HepG2 (cell line): Measurements from ENCODE around the gene SEMA4C. TPM values are rescaled to one million over a fixed set of nuclear protein-coding genes. Genes with fewer than 3 reads are reported as not detected.

Experiments
- AKAP8 ChIP-seq: sonication (generic); formaldehyde crosslinking; IDR thresholded peaks from 2 replicates; pipeline ENCODE4 v1.5.1; 2020; ENCODE audit warnings: mild to moderate bottlenecking, missing genetic modification reagents
- CBX1 ChIP-seq: IDR thresholded peaks from one replicate; pipeline ENCODE4 v1.6.1; 2016; ENCODE audit warnings: antibody characterized with exemption, low read depth
- GZF1 ChIP-seq: sonication (generic); formaldehyde crosslinking; IDR thresholded peaks from 2 replicates; pipeline ENCODE4 v1.5.1; 2020; ENCODE audit warnings: mild to moderate bottlenecking, missing genetic modification reagents
- NCOR1 ChIP-seq: fragments of 200-600 bp; sonication (generic); IDR thresholded peaks from 2 replicates; pipeline ENCODE4 v1.7.0; 2017; ENCODE audit warnings: antibody characterized with exemption, low read length, borderline replicate concordance
- NR2C2 ChIP-seq: sonication (generic); formaldehyde crosslinking; IDR thresholded peaks from 2 replicates; pipeline ENCODE4 v1.4.0; 2020; ENCODE audit warnings: missing genetic modification reagents, mild to moderate bottlenecking, moderate library complexity, borderline replicate concordance
- RBAK ChIP-seq: sonication (generic); formaldehyde crosslinking; IDR thresholded peaks from 2 replicates; pipeline ENCODE4 v1.5.1; 2020; ENCODE audit warnings: mild to moderate bottlenecking, missing genetic modification reagents
- RXRB ChIP-seq: IDR thresholded peaks from 2 replicates; pipeline ENCODE4 v1.6.1; 2016; ENCODE audit warnings: borderline replicate concordance, missing genetic modification reagents, missing compliant biosample characterization
- SIX4 ChIP-seq: sonication (generic); formaldehyde crosslinking; IDR thresholded peaks from 2 replicates; pipeline ENCODE4 v1.4.0; 2020; ENCODE audit warnings: missing genetic modification reagents
- SOX13 ChIP-seq, 3 experiments: fragments of 450-650 bp in 1 of 3; sonication (generic) in 1 of 3; formaldehyde crosslinking in 1 of 3; IDR thresholded peaks in 2 of 3; conservative IDR thresholded peaks in 1 of 3; 2 replicates each; pipeline versions ENCODE4 v1.5.0 to v1.6.1; 2016 to 2020; ENCODE audit warnings: antibody characterized with exemption in 1 of 3, mild to moderate bottlenecking in 1 of 3, missing compliant biosample characterization in 1 of 3, missing genetic modification reagents in 1 of 3, moderate library complexity in 1 of 3
- TBL1XR1 ChIP-seq: fragments of 150-350 bp; IDR thresholded peaks from 2 replicates; pipeline ENCODE4 v1.6.1; 2014; ENCODE audit warnings: borderline replicate concordance, low read length; ENCODE audit not compliant: partially characterized antibody
- ZBTB20 ChIP-seq: sonication (generic); formaldehyde crosslinking; IDR thresholded peaks from 2 replicates; pipeline ENCODE4 v1.8.1; 2023; ENCODE audit warnings: missing genetic modification reagents, low read depth, mild to moderate bottlenecking, borderline replicate concordance
- ZEB1 ChIP-seq: IDR thresholded peaks from 2 replicates; pipeline ENCODE4 v1.6.1; 2012; ENCODE audit warnings: mild to moderate bottlenecking, low read depth, inconsistent platforms; ENCODE audit not compliant: insufficient replicate concordance
- ZNF329 ChIP-seq: sonication (generic); formaldehyde crosslinking; IDR thresholded peaks from 2 replicates; pipeline ENCODE4 v1.9.0; 2021; ENCODE audit warnings: low read depth, mild to moderate bottlenecking, missing genetic modification reagents
- ZNF333 ChIP-seq: sonication (generic); formaldehyde crosslinking; IDR thresholded peaks from 2 replicates; pipeline ENCODE4 v1.4.0; 2020; ENCODE audit warnings: mild to moderate bottlenecking, missing genetic modification reagents, borderline replicate concordance
- ZNF644 ChIP-seq: IDR thresholded peaks from 2 replicates; pipeline ENCODE4 v1.6.1; 2016; ENCODE audit warnings: low read depth
- ZNF773 ChIP-seq: sonication (generic); formaldehyde crosslinking; IDR thresholded peaks from 2 replicates; pipeline ENCODE4 v1.4.0; 2020; ENCODE audit warnings: missing genetic modification reagents, borderline replicate concordance
- ZNF816 ChIP-seq: sonication (generic); formaldehyde crosslinking; IDR thresholded peaks from 2 replicates; pipeline ENCODE4 v1.8.0; 2022; ENCODE audit warnings: missing genetic modification reagents, mild to moderate bottlenecking, borderline replicate concordance
- ZSCAN22 ChIP-seq: sonication (generic); formaldehyde crosslinking; IDR thresholded peaks from 2 replicates; pipeline ENCODE4 v1.4.0; 2020; ENCODE audit warnings: mild to moderate bottlenecking, missing genetic modification reagents
- polyA plus RNA-seq, 8 experiments: library from polyadenylated mRNA; depleted of rRNA in 3 of 8; stranded (reverse) in 7 of 8; unstranded in 1 of 8; fragments of >200 nt; fragmentation: Illumina TruSeq in 4 of 8; extraction: Trizol in 4 of 8; gene quantifications; 2 replicates each; pipeline versions ENCODE4 v1.2.1 to v1.2.3, GENCODE V29; 2011 to 2016; ENCODE audit warnings: low read depth in 4 of 8, missing spikeins in 1 of 8, mixed read lengths in 1 of 8; ENCODE audit not compliant: insufficient read depth in 1 of 8
- total RNA-seq, 5 experiments: library from RNA; depleted of rRNA; stranded (reverse); fragments of >200 nt; fragmentation: Illumina TruSeq; extraction: Trizol; gene quantifications; 2 replicates each; pipeline ENCODE4 v1.2.3, GENCODE V29; 2016; ENCODE audit warnings: low read depth in 1 of 5
- TF ChIP-seq, protein P1 (sequence below): sonication (generic); formaldehyde crosslinking; IDR thresholded peaks from 2 replicates; pipeline ENCODE4 v1.5.1; 2020; ENCODE audit warnings: missing genetic modification reagents, mild to moderate bottlenecking, borderline replicate concordance
- TF ChIP-seq, protein P2 (sequence below): sonication (generic); formaldehyde crosslinking; IDR thresholded peaks from 2 replicates; pipeline ENCODE4 v1.8.0; 2022; ENCODE audit warnings: mild to moderate bottlenecking, missing genetic modification reagents
- TF ChIP-seq, protein P3 (sequence below): IDR thresholded peaks from 2 replicates; pipeline ENCODE4 v1.6.1; 2016; ENCODE audit warnings: low read depth, control low read depth
- TF ChIP-seq, protein P4 (sequence below): sonication (generic); formaldehyde crosslinking; IDR thresholded peaks from 2 replicates; pipeline ENCODE4 v1.4.0; 2020; ENCODE audit warnings: missing genetic modification reagents

Gene SEMA4C
- total and polyA plus RNA-seq, 2 of the 13 experiments (the other 11 are each of a cell fraction or from before 2014, with no cell fraction given) = 25.9 to 46.6 TPM

DNA sequence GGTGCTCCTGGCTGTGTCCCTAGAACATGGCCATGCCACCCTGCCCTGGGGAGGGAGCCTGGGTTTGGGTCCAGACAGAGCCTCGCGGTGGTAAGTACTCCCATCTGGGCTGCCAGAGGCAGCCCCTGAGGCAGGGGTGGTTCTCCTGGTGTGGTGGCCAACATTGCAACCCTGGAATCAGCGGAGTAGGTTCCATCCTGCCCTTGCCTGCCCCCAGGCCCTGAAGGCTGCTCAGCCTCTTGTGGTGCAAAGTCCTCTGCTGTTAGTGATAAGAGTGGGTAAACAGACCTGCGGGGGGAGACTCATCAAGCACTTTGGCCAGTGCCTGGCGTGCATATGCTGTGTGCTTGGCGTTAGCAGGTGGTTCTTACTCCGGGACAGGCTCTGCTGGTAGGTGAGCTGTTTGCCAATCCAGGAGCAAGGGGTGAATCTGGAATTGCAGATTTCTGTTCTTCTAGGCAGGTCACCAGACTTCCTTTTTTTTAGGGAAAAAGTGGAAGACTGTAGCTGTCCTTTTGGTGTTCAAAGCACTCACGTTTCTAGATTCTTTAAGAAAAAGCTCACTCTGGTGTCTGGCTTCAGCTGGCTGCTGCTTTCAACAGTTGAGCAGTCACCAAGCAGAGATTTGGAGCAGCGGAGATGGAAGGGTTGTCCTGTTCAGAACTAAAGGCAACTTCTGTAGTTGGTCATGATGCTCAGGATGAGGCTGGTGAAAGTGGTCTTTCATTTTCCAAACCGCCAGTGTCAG is 50.6 kb downstream of the SEMA4C start (continued):
- TF ChIP-seq, protein P1, sequence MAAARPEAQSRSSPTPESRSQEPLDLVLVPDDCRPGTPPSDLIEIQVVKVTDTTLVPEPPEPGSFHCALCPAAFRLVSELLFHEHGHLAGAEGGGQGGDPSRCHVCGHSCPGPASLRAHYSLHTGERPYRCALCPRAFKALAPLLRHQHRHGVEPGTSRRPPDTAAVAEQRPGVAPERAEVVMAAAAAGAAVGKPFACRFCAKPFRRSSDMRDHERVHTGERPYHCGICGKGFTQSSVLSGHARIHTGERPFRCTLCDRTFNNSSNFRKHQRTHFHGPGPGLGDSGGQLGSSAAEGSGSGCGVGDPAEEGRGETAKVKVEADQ (CRISPR knock-in tag) = peak; percentile 69; the same call in 1 of the 2 replicates
- TF ChIP-seq ZNF644 (CRISPR knock-in tag) (peak; percentile 93), AKAP8 (CRISPR knock-in tag) (peak; percentile 89), ZNF773 (CRISPR knock-in tag) (no peak), CBX1 (peak; percentile 82), ZNF329 (CRISPR knock-in tag) (0 out of 2 replicates have a peak, but pooled peaks have one; percentile 47), NCOR1 (peak; percentile 92), TBL1XR1 (peak; percentile 47), NR2C2 (CRISPR knock-in tag) (peak; percentile 69; the same call in 1 of the 2 replicates), RXRB (CRISPR knock-in tag) (peak; percentile 99), ZNF816 (CRISPR knock-in tag) (no peak), ZNF333 (CRISPR knock-in tag) (no peak; the same call in 1 of the 2 replicates), ZSCAN22 (CRISPR knock-in tag) (0 out of 2 replicates have a peak, but pooled peaks have one; percentile 51), ZEB1 (peak; percentile 79), SIX4 (CRISPR knock-in tag) (peak; percentile 78), GZF1 (CRISPR knock-in tag) (peak; percentile 77), ZBTB20 (peak; percentile 95; the same call in 1 of the 2 replicates), RBAK (CRISPR knock-in tag) (peak; percentile 74; the same call in 1 of the 2 replicates), SOX13 (IDR thresholded peaks at IDR 0.05) (peak; percentile 56; the same call in 1 of the 2 replicates), SOX13 (CRISPR knock-in tag; conservative IDR thresholded peaks at IDR 0.05 in 1 of 2, IDR thresholded peaks at IDR 0.05 in 1 of 2) (peak in 1 of 2 experiments; percentile 93; a peak in 2 of 4 replicates)
- TF ChIP-seq, protein P2, sequence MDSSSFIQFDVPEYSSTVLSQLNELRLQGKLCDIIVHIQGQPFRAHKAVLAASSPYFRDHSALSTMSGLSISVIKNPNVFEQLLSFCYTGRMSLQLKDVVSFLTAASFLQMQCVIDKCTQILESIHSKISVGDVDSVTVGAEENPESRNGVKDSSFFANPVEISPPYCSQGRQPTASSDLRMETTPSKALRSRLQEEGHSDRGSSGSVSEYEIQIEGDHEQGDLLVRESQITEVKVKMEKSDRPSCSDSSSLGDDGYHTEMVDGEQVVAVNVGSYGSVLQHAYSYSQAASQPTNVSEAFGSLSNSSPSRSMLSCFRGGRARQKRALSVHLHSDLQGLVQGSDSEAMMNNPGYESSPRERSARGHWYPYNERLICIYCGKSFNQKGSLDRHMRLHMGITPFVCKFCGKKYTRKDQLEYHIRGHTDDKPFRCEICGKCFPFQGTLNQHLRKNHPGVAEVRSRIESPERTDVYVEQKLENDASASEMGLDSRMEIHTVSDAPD (CRISPR knock-in tag) = peak; percentile 100
- TF ChIP-seq, protein P3, sequence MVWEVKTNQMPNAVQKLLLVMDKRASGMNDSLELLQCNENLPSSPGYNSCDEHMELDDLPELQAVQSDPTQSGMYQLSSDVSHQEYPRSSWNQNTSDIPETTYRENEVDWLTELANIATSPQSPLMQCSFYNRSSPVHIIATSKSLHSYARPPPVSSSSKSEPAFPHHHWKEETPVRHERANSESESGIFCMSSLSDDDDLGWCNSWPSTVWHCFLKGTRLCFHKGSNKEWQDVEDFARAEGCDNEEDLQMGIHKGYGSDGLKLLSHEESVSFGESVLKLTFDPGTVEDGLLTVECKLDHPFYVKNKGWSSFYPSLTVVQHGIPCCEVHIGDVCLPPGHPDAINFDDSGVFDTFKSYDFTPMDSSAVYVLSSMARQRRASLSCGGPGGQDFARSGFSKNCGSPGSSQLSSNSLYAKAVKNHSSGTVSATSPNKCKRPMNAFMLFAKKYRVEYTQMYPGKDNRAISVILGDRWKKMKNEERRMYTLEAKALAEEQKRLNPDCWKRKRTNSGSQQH (CRISPR knock-in tag) = peak; percentile 93
- TF ChIP-seq, protein P4, sequence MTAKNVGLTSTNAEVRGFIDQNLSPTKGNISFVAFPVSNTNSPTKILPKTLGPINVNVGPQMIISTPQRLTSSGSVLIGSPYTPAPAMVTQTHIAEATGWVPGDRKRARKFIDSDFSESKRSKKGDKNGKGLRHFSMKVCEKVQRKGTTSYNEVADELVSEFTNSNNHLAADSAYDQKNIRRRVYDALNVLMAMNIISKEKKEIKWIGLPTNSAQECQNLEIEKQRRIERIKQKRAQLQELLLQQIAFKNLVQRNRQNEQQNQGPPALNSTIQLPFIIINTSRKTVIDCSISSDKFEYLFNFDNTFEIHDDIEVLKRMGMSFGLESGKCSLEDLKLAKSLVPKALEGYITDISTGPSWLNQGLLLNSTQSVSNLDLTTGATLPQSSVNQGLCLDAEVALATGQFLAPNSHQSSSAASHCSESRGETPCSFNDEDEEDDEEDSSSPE (CRISPR knock-in tag) = peak; percentile 88
